ENCODE data around the gene WFDC13. TPM values are rescaled to one million over a fixed set of nuclear protein-coding genes. Genes with fewer than 3 reads are reported as not detected.

Gene WFDC13
- total and polyA plus RNA-seq, 2 donors: 0.14 to 0.37 TPM

- Histone ChIP-seq H3K27ac (ENCODE audit: low read depth) (no peak overlapping the region), H3K36me3 (ENCODE audit: insufficient read depth) (no peaks in the 10 kb centered on the region), H3K4me1 (ENCODE audit: insufficient read depth) (no peaks in the 10 kb centered on the region), H3K4me3 (ENCODE audit: low read depth, low read length) (no peak overlapping the region)
- DNase-seq (ENCODE audit: extremely low spot score): no peak
Measured at GRCh38 chr20:45732199-45732598, 30.4 kb downstream of the WFDC13 start.

- Histone ChIP-seq H3K4me3 (ENCODE audit: low read depth, low read length) (no peak overlapping the region), H3K36me3 (ENCODE audit: insufficient read depth) (no peaks in the 10 kb centered on the region), H3K27ac (ENCODE audit: low read depth) (no peak overlapping the region), H3K4me1 (ENCODE audit: insufficient read depth) (no peaks in the 10 kb centered on the region)
- DNase-seq (ENCODE audit: extremely low spot score): no peak
- 82% methylated on average over 8 of the region's 8 CpGs for WGBS
Measured at GRCh38 chr20:45735552-45735951, 33.7 kb downstream of the WFDC13 start.

- H3K4me1 ChIP-seq (ENCODE audit: insufficient read depth): no peaks in the 10 kb centered on the region
- DNase-seq (ENCODE audit: extremely low spot score): no peak
- no peaks in the 10 kb centered on the region for H3K36me3 ChIP-seq (ENCODE audit: insufficient read depth)
- WGBS: 88% methylated on average over 23 of the region's 23 CpGs
- H3K4me3 ChIP-seq (ENCODE audit: low read depth, low read length): no peak overlapping the region
- no peak overlapping the region for H3K27ac ChIP-seq (ENCODE audit: low read depth)
Measured at GRCh38 chr20:45735988-45736387, 34.1 kb downstream of the WFDC13 start.

- 84% methylated on average over 4 of the region's 4 CpGs for WGBS
- H3K27ac ChIP-seq (ENCODE audit: low read depth): no peak overlapping the region
Measured at GRCh38 chr20:45742596-45742995, 40.8 kb downstream of the WFDC13 start.

GRCh38 chr20:45745015-45745414 is 43.2 kb downstream of the WFDC13 start:
- H3K27ac ChIP-seq (ENCODE audit: low read depth): no peak overlapping the region
- DNase-seq (ENCODE audit: extremely low spot score): no peak
- no peak overlapping the region for H3K4me3 ChIP-seq (ENCODE audit: low read depth, low read length)
- no peaks in the 10 kb centered on the region for H3K4me1 ChIP-seq (ENCODE audit: insufficient read depth)
- no peaks in the 10 kb centered on the region for H3K36me3 ChIP-seq (ENCODE audit: insufficient read depth)

More at GRCh38 chr20:45742596-45742995, 40.8 kb downstream of the WFDC13 start:
- H3K4me3 ChIP-seq (ENCODE audit: low read depth, low read length): no peak overlapping the region
- no peaks in the 10 kb centered on the region for H3K4me1 ChIP-seq (ENCODE audit: insufficient read depth)
- no peak for DNase-seq (ENCODE audit: extremely low spot score)
- no peaks in the 10 kb centered on the region for H3K36me3 ChIP-seq (ENCODE audit: insufficient read depth)

GRCh38 chr20:45751721-45752120 is 49.9 kb downstream of the WFDC13 start:
- H3K4me3 ChIP-seq (ENCODE audit: low read depth, low read length): no peak overlapping the region
- no peak overlapping the region for H3K27ac ChIP-seq (ENCODE audit: low read depth)
- DNase-seq (ENCODE audit: extremely low spot score): no peak
- WGBS: 85% methylated on average over 1 of the region's 1 CpG
- no peaks in the 10 kb centered on the region for H3K36me3 ChIP-seq (ENCODE audit: insufficient read depth)
- no peaks in the 10 kb centered on the region for H3K4me1 ChIP-seq (ENCODE audit: insufficient read depth)

GRCh38 chr20:45752746-45753145 is 50.9 kb downstream of the WFDC13 start:
- H3K4me1 ChIP-seq (ENCODE audit: insufficient read depth): no peaks in the 10 kb centered on the region
- no peaks in the 10 kb centered on the region for H3K36me3 ChIP-seq (ENCODE audit: insufficient read depth)
- 79% methylated on average over 3 of the region's 3 CpGs for WGBS

GRCh38 chr20:45758096-45758495 is 56.3 kb downstream of the WFDC13 start:
- WGBS: 86% methylated on average over 4 of the region's 4 CpGs
- H3K4me1 ChIP-seq (ENCODE audit: insufficient read depth): no peaks in the 10 kb centered on the region
- H3K36me3 ChIP-seq (ENCODE audit: insufficient read depth): no peaks in the 10 kb centered on the region
- DNase-seq (ENCODE audit: extremely low spot score): no peak
- H3K27ac ChIP-seq (ENCODE audit: low read depth): no peak overlapping the region
- no peak overlapping the region for H3K4me3 ChIP-seq (ENCODE audit: low read depth, low read length)

More at GRCh38 chr20:45752746-45753145, 50.9 kb downstream of the WFDC13 start:
- H3K4me3 ChIP-seq (ENCODE audit: low read depth, low read length): no peak overlapping the region
- DNase-seq (ENCODE audit: extremely low spot score): no peak
- no peak overlapping the region for H3K27ac ChIP-seq (ENCODE audit: low read depth)

Small RNA genes within 50 kb of the gene (small RNA-seq; reads per million reads assigned to genes)
- gene MIR3617 (0.15 reads per million), gene SPINT5P (not detected)

Other genes with a start within 250 kb of the WFDC13 start
- gene WFDC2, start 232.3 kb upstream of the WFDC13 start, total RNA-seq: not detected
- gene WFDC2, start 232.3 kb upstream of the WFDC13 start, polyA plus RNA-seq: 430 TPM
- gene SPINT3, start 186.4 kb upstream of the WFDC13 start, total RNA-seq: not detected
- gene SPINT3, start 186.4 kb upstream of the WFDC13 start, polyA plus RNA-seq: not detected
- not detected for gene WFDC6, start 162.6 kb upstream of the WFDC13 start, total RNA-seq
- not detected for gene WFDC6, start 162.6 kb upstream of the WFDC13 start, polyA plus RNA-seq
- not detected for gene EPPIN, start 154.6 kb upstream of the WFDC13 start, total RNA-seq
- gene EPPIN, start 154.6 kb upstream of the WFDC13 start, polyA plus RNA-seq: not detected
- not detected for gene WFDC8, start 122.8 kb upstream of the WFDC13 start, total RNA-seq
- not detected for gene WFDC8, start 122.8 kb upstream of the WFDC13 start, polyA plus RNA-seq
- gene WFDC10A, start 72.3 kb upstream of the WFDC13 start, total RNA-seq: not detected
- gene WFDC10A, start 72.3 kb upstream of the WFDC13 start, polyA plus RNA-seq: not detected
- gene WFDC9, start 70.8 kb upstream of the WFDC13 start, total RNA-seq: not detected
- gene WFDC9, start 70.8 kb upstream of the WFDC13 start, polyA plus RNA-seq: not detected
- not detected for gene WFDC11, start 31.8 kb upstream of the WFDC13 start, total RNA-seq
- not detected for gene WFDC11, start 31.8 kb upstream of the WFDC13 start, polyA plus RNA-seq
- gene WFDC10B, start 3.0 kb downstream of the WFDC13 start, total RNA-seq: not detected
- gene WFDC10B, start 3.0 kb downstream of the WFDC13 start, polyA plus RNA-seq: 6.9 TPM
- not detected for gene SPINT4, start 20.3 kb downstream of the WFDC13 start, total RNA-seq
- gene SPINT4, start 20.3 kb downstream of the WFDC13 start, polyA plus RNA-seq: not detected
- gene WFDC3, start 89.8 kb downstream of the WFDC13 start, total RNA-seq: 0.90 TPM
- gene WFDC3, start 89.8 kb downstream of the WFDC13 start, polyA plus RNA-seq: 31.5 TPM
- gene DNTTIP1, start 89.9 kb downstream of the WFDC13 start, total RNA-seq: 8.1 TPM
- gene DNTTIP1, start 89.9 kb downstream of the WFDC13 start, polyA plus RNA-seq: 67.0 TPM
- 15.6 TPM for gene UBE2C, start 110.6 kb downstream of the WFDC13 start, total RNA-seq
- gene UBE2C, start 110.6 kb downstream of the WFDC13 start, polyA plus RNA-seq: 2.2 TPM
- gene TNNC2, start 125.3 kb downstream of the WFDC13 start, total RNA-seq: 23.2 TPM
- 4.1 TPM for gene TNNC2, start 125.3 kb downstream of the WFDC13 start, polyA plus RNA-seq
- gene SNX21, start 131.8 kb downstream of the WFDC13 start, total RNA-seq: 33.5 TPM
- 93.2 TPM for gene SNX21, start 131.8 kb downstream of the WFDC13 start, polyA plus RNA-seq
- gene ACOT8, start 155.4 kb downstream of the WFDC13 start, total RNA-seq: 13.1 TPM
- gene ACOT8, start 155.4 kb downstream of the WFDC13 start, polyA plus RNA-seq: 29.5 TPM
- 5.6 TPM for gene ZSWIM3, start 155.6 kb downstream of the WFDC13 start, total RNA-seq
- gene ZSWIM3, start 155.6 kb downstream of the WFDC13 start, polyA plus RNA-seq: 2.7 TPM
- gene ZSWIM1, start 179.2 kb downstream of the WFDC13 start, total RNA-seq: 4.6 TPM
- 6.9 TPM for gene ZSWIM1, start 179.2 kb downstream of the WFDC13 start, polyA plus RNA-seq
- 1.7 TPM for gene SPATA25, start 185.6 kb downstream of the WFDC13 start, total RNA-seq
- 3.8 TPM for gene SPATA25, start 185.6 kb downstream of the WFDC13 start, polyA plus RNA-seq
- 4.8 TPM for gene NEURL2, start 189.2 kb downstream of the WFDC13 start, total RNA-seq
- gene NEURL2, start 189.2 kb downstream of the WFDC13 start, polyA plus RNA-seq: 11.7 TPM
- gene CTSA, start 189.3 kb downstream of the WFDC13 start, total RNA-seq: 31.7 TPM
- gene CTSA, start 189.3 kb downstream of the WFDC13 start, polyA plus RNA-seq: 129 TPM
- 51.5 TPM for gene PLTP, start 210.1 kb downstream of the WFDC13 start, total RNA-seq
- 221 TPM for gene PLTP, start 210.1 kb downstream of the WFDC13 start, polyA plus RNA-seq
- 11.5 TPM for gene PCIF1, start 232.6 kb downstream of the WFDC13 start, total RNA-seq
- 44.0 TPM for gene PCIF1, start 232.6 kb downstream of the WFDC13 start, polyA plus RNA-seq

All from urinary bladder (tissue), 4 donors.